Liver (tissue), 9 donors: ENCODE measurements around the gene RINT1. TPM values are rescaled to one million over a fixed set of nuclear protein-coding genes. Genes with fewer than 3 reads are reported as not detected.

ENCODE experiments used
- DNase-seq: peaks from one replicate; pipeline ENCODE4 v3.0.0-alpha.2; 2017; ENCODE audit warnings: low spot score
- H3K27ac ChIP-seq, 2 donors: one replicate each; pipeline ENCODE4 v1.7.0; 2013; ENCODE audit warnings: inconsistent platforms in 2 of 2, low read length in 2 of 2, control low read depth in 1 of 2, low read depth in 1 of 2, mild to moderate bottlenecking in 1 of 2
- H3K27me3 ChIP-seq, 4 donors: one replicate each; pipeline versions ENCODE4 v1.6.1 to v1.7.0; 2013; ENCODE audit warnings: low read length in 3 of 4, inconsistent platforms in 1 of 4, mild to moderate bottlenecking in 1 of 4, moderate library complexity in 1 of 4; ENCODE audit not compliant: control insufficient read depth in 4 of 4, insufficient read depth in 4 of 4
- H3K36me3 ChIP-seq, 4 donors: one replicate each; pipeline versions ENCODE4 v1.6.1 to v1.7.0; 2013; ENCODE audit warnings: low read length in 3 of 4, mild to moderate bottlenecking in 3 of 4, low read depth in 1 of 4, moderate library complexity in 1 of 4; ENCODE audit not compliant: control insufficient read depth in 4 of 4, insufficient read depth in 3 of 4
- H3K4me1 ChIP-seq, 4 donors: one replicate each; pipeline versions ENCODE4 v1.6.1 to v1.7.0; 2013; ENCODE audit warnings: low read length in 3 of 4, mild to moderate bottlenecking in 3 of 4, moderate library complexity in 1 of 4; ENCODE audit not compliant: control insufficient read depth in 4 of 4, insufficient read depth in 4 of 4
- H3K4me3 ChIP-seq, 3 donors: one replicate each; pipeline versions ENCODE4 v1.6.1 to v1.7.0; 2013; ENCODE audit warnings: low read length in 3 of 3, control low read depth in 1 of 3, low read depth in 1 of 3, mild to moderate bottlenecking in 1 of 3
- H3K9ac ChIP-seq, 2 donors: one replicate each; pipeline ENCODE4 v1.7.0; 2013; ENCODE audit warnings: low read length in 2 of 2, mild to moderate bottlenecking in 2 of 2, moderate library complexity in 2 of 2, control low read depth in 1 of 2, low read depth in 1 of 2
- H3K9me3 ChIP-seq, 4 donors: one replicate each; pipeline versions ENCODE4 v1.6.1 to v1.7.0; 2013; ENCODE audit warnings: low read length in 3 of 4; ENCODE audit not compliant: control insufficient read depth in 4 of 4
- ATF3 ChIP-seq: IDR thresholded peaks from 2 replicates; pipeline ENCODE4 v1.6.1; 2016; ENCODE audit warnings: antibody characterized with exemption
- CTCF ChIP-seq: fragments of 150-350 bp; IDR thresholded peaks from 2 replicates; pipeline ENCODE4 v1.5.1; 2017; ENCODE audit warnings: improper control_type of control experiment, low read depth, low read length; ENCODE audit not compliant: missing input control
- FOXA1 ChIP-seq: IDR thresholded peaks from 2 replicates; pipeline ENCODE4 v1.6.1; 2016; ENCODE audit warnings: antibody characterized with exemption
- FOXA2 ChIP-seq: IDR thresholded peaks from 2 replicates; pipeline ENCODE4 v1.6.1; 2016; ENCODE audit warnings: antibody characterized with exemption
- GABPA ChIP-seq, 2 donors: IDR thresholded peaks in 1 of 2; conservative IDR thresholded peaks in 1 of 2; 2 replicates each; pipeline ENCODE4 v1.6.1; 2016; ENCODE audit warnings: antibody characterized with exemption in 2 of 2, mild to moderate bottlenecking in 1 of 2, moderate library complexity in 1 of 2
- HNF4G ChIP-seq: IDR thresholded peaks from 2 replicates; pipeline ENCODE4 v1.6.1; 2016; ENCODE audit warnings: antibody characterized with exemption
- MAX ChIP-seq: IDR thresholded peaks from 2 replicates; pipeline ENCODE4 v1.6.1; 2016; ENCODE audit warnings: antibody characterized with exemption
- NR2F2 ChIP-seq: IDR thresholded peaks from 2 replicates; pipeline ENCODE4 v1.6.1; 2016; ENCODE audit warnings: antibody characterized with exemption
- RAD21 ChIP-seq, 2 donors: IDR thresholded peaks; 2 replicates each; pipeline ENCODE4 v1.6.1; 2016; ENCODE audit warnings: antibody characterized with exemption in 2 of 2, mild to moderate bottlenecking in 2 of 2
- RXRA ChIP-seq, 2 donors: IDR thresholded peaks; 2 replicates each; pipeline ENCODE4 v1.6.1; 2017 to 2018; ENCODE audit warnings: antibody characterized with exemption in 2 of 2, mild to moderate bottlenecking in 1 of 2
- SP1 ChIP-seq: IDR thresholded peaks from 2 replicates; pipeline ENCODE4 v1.6.1; 2018; ENCODE audit warnings: antibody characterized with exemption, mild to moderate bottlenecking
- TAF1 ChIP-seq: conservative IDR thresholded peaks from 2 replicates; pipeline ENCODE4 v1.6.1; 2016; ENCODE audit warnings: antibody characterized with exemption, mild to moderate bottlenecking
- ZBTB33 ChIP-seq: IDR thresholded peaks from 2 replicates; pipeline ENCODE4 v1.6.1; 2016; ENCODE audit warnings: antibody characterized with exemption
- WGBS: extraction: QIAGEN DNeasy Blood & Tissue Kit; methylation state at CpG from one replicate; pipeline ENCODE4 v1.1.7; 2013; 5-methylcytosine and 5-hydroxymethylcytosine counted together
- polyA plus RNA-seq, 2 donors: library from polyadenylated mRNA; stranded (reverse) in 1 of 2; unstranded in 1 of 2; fragments of 200-250 nt in 1 of 2; fragments of >200 nt in 1 of 2; fragmentation: Nextera tagmentation in 1 of 2; extraction: Ambion mirVana in 1 of 2; gene quantifications; one replicate each; pipeline versions ENCODE4 v1.2.1 to v1.2.3, GENCODE V29; 2013 to 2015
- total RNA-seq, 2 donors: library from RNA; depleted of rRNA; stranded (reverse); fragments of >200 nt; gene quantifications; one replicate each; pipeline ENCODE4 v1.2.3, GENCODE V29; 2014
- donor health status: healthy.
- donor health status: healthy.
- donor health status: healthy.
- donor health status: healthy.
- donor health status: healthy.

Gene RINT1
- total and polyA plus RNA-seq, 4 donors, result 4.5 to 10.9 (median 7.2) TPM

GRCh38 chr7:105567821-105568220, 35.8 kb downstream of the RINT1 start:
- Histone ChIP-seq H3K9me3 (no peaks in the 10 kb centered on the region), H3K4me1 (peaks cover 0 to 4% (median 0%) of the 10 kb centered on the region in 4 donors), H3K9ac (no peak overlapping the region), H3K36me3 (peaks cover 4 to 35% (median 31%) of the 10 kb centered on the region in 4 donors), H3K27ac (no peak overlapping the region), H3K27me3 (no peaks in the 10 kb centered on the region), H3K4me3 (no peak overlapping the region)
- TF ChIP-seq TAF1 (no peak), ZBTB33 (no peak), SP1 (no peak), FOXA1 (no peak), NR2F2 (no peak), RXRA (IDR thresholded peaks at IDR 0.05) (no peak), CTCF (no peak), RAD21 (IDR thresholded peaks at IDR 0.05) (no peak), FOXA2 (no peak), ATF3 (no peak)
- no peak for DNase-seq
- over 99% methylated on average over 3 of the region's 3 CpGs for WGBS

GRCh38 chr7:105571891-105572290, 39.9 kb downstream of the RINT1 start:
- Histone ChIP-seq H3K4me1 (peaks cover 0 to 4% (median 0%) of the 10 kb centered on the region in 4 donors), H3K9ac (no peak overlapping the region), H3K36me3 (peaks cover 0 to 18% (median 12%) of the 10 kb centered on the region in 4 donors), H3K27me3 (no peaks in the 10 kb centered on the region), H3K4me3 (no peak overlapping the region), H3K27ac (no peak overlapping the region), H3K9me3 (no peaks in the 10 kb centered on the region)
- WGBS, result 95% methylated on average over 2 of the region's 2 CpGs
- TF ChIP-seq CTCF (no peak), ATF3 (no peak), NR2F2 (no peak), MAX (no peak), GABPA (IDR thresholded peaks at IDR 0.05 in 1 of 2, conservative IDR thresholded peaks at IDR 0.05 in 1 of 2) (no peak), FOXA2 (no peak), HNF4G (no peak)
- no peak for DNase-seq
